Prostate gland (tissue), 2 donors: ENCODE measurements around the gene VAMP1. TPM values are rescaled to one million over a fixed set of nuclear protein-coding genes. Genes with fewer than 3 reads are reported as not detected.
A peak's percentile ranks its signal among the peaks of the same experiment; 100 is the strongest.

Experiments
- DNase-seq: peaks from one replicate; pipeline ENCODE4 v3.0.0-alpha.2; 2019; ENCODE audit warnings: low spot score
- H3K27ac ChIP-seq, 2 donors: fragments of 200-600 bp; sonication (generic); 2 replicates each; pipeline ENCODE4 v1.5.1; 2017 to 2019
- H3K27me3 ChIP-seq: fragments of 200-600 bp; sonication (generic); replicated peaks from 2 replicates; pipeline ENCODE4 v1.5.1; 2019; ENCODE audit not compliant: insufficient read depth
- H3K36me3 ChIP-seq, 2 donors: fragments of 200-600 bp; sonication (generic); 1 replicate in 1 of 2; 2 replicates in 1 of 2; pipeline versions ENCODE4 v1.5.1 to v1.8.1; 2017 to 2019
- H3K4me1 ChIP-seq: fragments of 200-600 bp; sonication (generic); replicated peaks from 2 replicates; pipeline ENCODE4 v1.5.1; 2019
- H3K4me3 ChIP-seq, 2 donors: fragments of 200-600 bp; sonication (generic); 2 replicates each; pipeline ENCODE4 v1.5.1; 2017 to 2019
- H3K9me3 ChIP-seq: fragments of 200-600 bp; sonication (generic); 2 replicates; pipeline ENCODE4 v1.5.1; 2017
- CTCF ChIP-seq, 4 experiments: fragments of 200-600 bp in 2 of 4; fragments of 450-650 bp in 2 of 4; sonication (generic) in 2 of 4; IDR thresholded peaks; 1 replicate in 3 of 4; 2 replicates in 1 of 4; pipeline ENCODE4 v1.5.1; 2016 to 2019; ENCODE audit warnings: antibody characterized with exemption in 4 of 4, mild to moderate bottlenecking in 2 of 4, moderate library complexity in 2 of 4
- POLR2A ChIP-seq: fragments of 450-650 bp; IDR thresholded peaks from one replicate; pipeline ENCODE4 v1.6.1; 2016; ENCODE audit warnings: antibody characterized with exemption, mild to moderate bottlenecking
- POLR2AphosphoS5 ChIP-seq: sonication (generic); formaldehyde crosslinking; IDR thresholded peaks from one replicate; pipeline ENCODE4 v1.6.1; 2017; ENCODE audit warnings: antibody characterized with exemption
- WGBS: methylation state at CpG from one replicate; pipeline ENCODE4 v1.1.5; 2018; 5-methylcytosine and 5-hydroxymethylcytosine counted together
- intact Hi-C: fragments of 100-400 bp; cut with DNase I; formaldehyde crosslinking; loops from one replicate; pipeline ENCODE4 v1.14.2; 2022
- total RNA-seq, 2 donors: library from RNA; depleted of rRNA; stranded (reverse); fragments of >200 nt; gene quantifications; one replicate each; pipeline ENCODE4 v1.1.0, GENCODE V29; 2016

Gene VAMP1
- 1 to 10 TPM; 6.3 to 8.5 TPM for total RNA-seq

GRCh38 chr12:6470375-6471163, at the start of gene VAMP1:
Gene VAMP1, minus strand, starts transcription at chr12:6470677. Its CDS starts 146 bp downstream, at chr12:6470531.
- under 1% methylated on average over 69 of the region's 69 CpGs for WGBS

GRCh38 chr12:6520186-6520585, 49.7 kb upstream of the VAMP1 start:
- Histone ChIP-seq H3K27me3 (no peaks in the 10 kb centered on the region), H3K36me3 (peaks cover 7 to 30% of the 10 kb centered on the region in 2 donors), H3K4me3 (no peak overlapping the region), H3K27ac (no peak overlapping the region), H3K9me3 (no peaks in the 10 kb centered on the region), H3K4me1 (no peaks in the 10 kb centered on the region)
- intact Hi-C loops, result no loop called here
- 82% methylated on average over 3 of the region's 3 CpGs for WGBS
- TF ChIP-seq POLR2AphosphoS5, result no peak
- TF ChIP-seq POLR2A, result no peak
- no peak for TF ChIP-seq CTCF (IDR thresholded peaks at IDR 0.05)
- DNase-seq, result no peak

More at GRCh38 chr12:6470375-6471163, at the start of gene VAMP1:
- Histone ChIP-seq H3K27ac (peak within 1 kb of the TSS; percentile 84 to 87), H3K9me3 (no peaks in the 10 kb centered on the region), H3K36me3 (no peaks in the 10 kb centered on the region), H3K4me1 (peaks cover 3% of the 10 kb centered on the region), H3K27me3 (no peaks in the 10 kb centered on the region), H3K4me3 (peak within 1 kb of the TSS; percentile 57 to 86)
- peak; percentile 98 for DNase-seq
- intact Hi-C loops, result loop anchor here (1.0 to 5.0 kb wide), 3 partner anchors 65 to 144 kb away; no protein-coding TSS in a partner anchor
- TF ChIP-seq CTCF (IDR thresholded peaks at IDR 0.05) (peak in 2 of 4 experiments; percentile 29 to 42), POLR2AphosphoS5 (peak; percentile 96), POLR2A (peak; percentile 99)

- H3K27ac ChIP-seq, result no peak overlapping the region
- no peak overlapping the region for H3K4me3 ChIP-seq
- H3K36me3 ChIP-seq, result no peaks in the 10 kb centered on the region
- H3K27me3 ChIP-seq, result no peaks in the 10 kb centered on the region
- H3K4me1 ChIP-seq, result no peaks in the 10 kb centered on the region
- intact Hi-C loops, result no loop called here
- no peak for DNase-seq
- TF ChIP-seq CTCF (IDR thresholded peaks at IDR 0.05) (no peak), POLR2AphosphoS5 (no peak), POLR2A (no peak)
- 76% methylated on average over 7 of the region's 7 CpGs for WGBS
- no peaks in the 10 kb centered on the region for H3K9me3 ChIP-seq
Measured at GRCh38 chr12:6508087-6508486, 37.6 kb upstream of the VAMP1 start.

- Histone ChIP-seq H3K27me3 (no peaks in the 10 kb centered on the region), H3K27ac (peak overlapping the region in 1 of 2 donors; percentile 23), H3K36me3 (no peaks in the 10 kb centered on the region), H3K9me3 (no peaks in the 10 kb centered on the region), H3K4me1 (no peaks in the 10 kb centered on the region), H3K4me3 (no peak overlapping the region)
- DNase-seq, result no peak
- intact Hi-C loops, result no loop called here
- WGBS, result 58% methylated on average over 12 of the region's 12 CpGs
- TF ChIP-seq POLR2AphosphoS5 (no peak), CTCF (IDR thresholded peaks at IDR 0.05) (no peak), POLR2A (no peak)
Measured at GRCh38 chr12:6507102-6507998, 36.9 kb upstream of the VAMP1 start.
